ENCODE measurements around the gene ENDOU.

ENDOU gene

GRCh38 chr12:47757840-47758583 is 32.7 kb upstream of the ENDOU start:
- DNase-seq (ENCODE audit: low read depth), result no peak

GRCh38 chr12:47757364-47757839 is 32.1 kb upstream of the ENDOU start:
- DNase-seq (ENCODE audit: low read depth), result no peak

DNA sequence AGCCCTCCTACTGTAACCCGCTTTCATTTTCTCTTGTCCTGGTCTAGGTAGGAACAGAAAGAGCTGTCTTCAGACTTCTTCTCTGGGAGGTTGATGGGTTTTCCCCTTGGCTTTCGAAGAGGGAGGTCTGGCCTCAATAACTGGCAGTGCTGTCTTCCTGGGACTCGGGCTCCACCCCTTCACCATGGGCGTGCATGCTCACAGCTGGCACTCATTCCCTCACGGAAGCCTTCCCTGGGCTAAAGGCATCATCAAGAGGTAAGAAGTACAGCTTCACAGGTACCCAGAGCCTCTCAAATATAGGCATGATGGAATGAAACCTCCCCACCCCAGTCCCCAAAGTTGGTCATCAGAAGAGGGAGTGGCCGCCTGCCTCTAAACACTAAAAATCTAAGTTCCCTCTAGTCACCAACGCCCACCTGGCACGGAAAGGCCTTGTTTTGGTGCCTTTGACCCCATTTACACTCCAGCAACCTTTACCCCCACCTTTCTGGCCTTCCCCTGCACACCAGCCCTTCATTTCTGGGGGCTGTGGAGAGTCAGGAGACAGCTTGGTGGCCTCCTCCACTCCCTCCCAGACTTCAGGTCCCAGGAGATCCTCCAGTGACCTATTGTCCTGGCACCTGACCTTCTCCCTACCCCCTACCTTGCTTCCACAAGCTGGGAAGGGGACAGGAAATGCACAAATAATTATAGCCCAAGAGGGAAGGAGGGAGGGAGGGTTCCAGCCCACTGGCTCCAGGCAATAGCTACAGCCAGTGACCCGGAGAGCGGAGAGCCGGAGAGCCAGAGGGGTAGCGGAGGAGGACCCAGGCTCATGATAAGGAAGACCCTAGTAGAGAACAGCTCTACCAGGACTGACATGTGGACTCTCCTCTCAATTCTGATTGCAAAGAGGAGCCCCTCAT is 30.6 kb upstream of the ENDOU start:
- DNase-seq (ENCODE audit: low read depth), result no peak

GRCh38 chr12:47754881-47755280 is 29.6 kb upstream of the ENDOU start:
- no peak for DNase-seq (ENCODE audit: low read depth)

GRCh38 chr12:47754126-47754525 is 28.8 kb upstream of the ENDOU start:
- no peak for DNase-seq (ENCODE audit: low read depth)

GRCh38 chr12:47753021-47754001 is 28.0 kb upstream of the ENDOU start:
- no peak for DNase-seq (ENCODE audit: low read depth)

DNA sequence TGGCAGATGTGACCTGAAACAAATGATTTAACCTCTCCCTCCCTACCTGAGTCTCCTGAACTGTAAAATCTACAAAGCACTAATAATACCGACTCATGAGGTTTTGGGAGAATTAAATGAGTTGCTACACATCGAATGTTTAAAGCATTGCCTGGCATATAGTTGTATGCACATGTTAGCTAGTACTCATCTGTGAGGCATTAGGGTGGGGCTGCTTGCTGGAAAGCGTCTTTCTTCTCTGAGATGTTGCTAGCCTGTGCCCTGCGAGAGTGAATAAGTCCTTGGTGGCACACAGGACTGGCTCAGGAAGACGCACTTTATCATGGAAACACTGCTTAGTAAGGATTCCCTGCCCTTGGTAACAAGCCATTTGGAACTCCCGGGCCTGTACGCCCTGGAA is 27.3 kb upstream of the ENDOU start:
- DNase-seq (ENCODE audit: low read depth), result peak; percentile 48

DNA sequence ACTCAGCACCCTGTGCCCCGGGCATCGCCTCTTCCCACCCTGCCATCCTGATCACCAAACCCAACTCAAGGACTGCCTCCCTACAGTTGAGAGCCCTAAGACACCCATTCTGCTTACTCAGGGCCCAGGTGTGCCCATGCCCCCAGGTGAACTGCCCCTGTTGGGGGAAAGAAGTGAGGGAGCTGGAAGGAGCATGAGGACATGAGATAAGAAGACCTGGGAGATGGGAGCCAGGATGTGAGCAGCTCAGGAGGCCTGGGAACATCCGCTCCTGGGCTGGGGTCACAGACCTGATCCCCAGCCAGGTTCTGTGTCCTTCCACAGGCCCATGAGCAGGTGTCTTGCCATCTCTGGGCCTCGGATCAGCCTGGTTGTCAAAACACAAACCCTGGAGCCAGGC is 26.8 kb upstream of the ENDOU start:
- DNase-seq (ENCODE audit: low read depth), result no peak

DNA sequence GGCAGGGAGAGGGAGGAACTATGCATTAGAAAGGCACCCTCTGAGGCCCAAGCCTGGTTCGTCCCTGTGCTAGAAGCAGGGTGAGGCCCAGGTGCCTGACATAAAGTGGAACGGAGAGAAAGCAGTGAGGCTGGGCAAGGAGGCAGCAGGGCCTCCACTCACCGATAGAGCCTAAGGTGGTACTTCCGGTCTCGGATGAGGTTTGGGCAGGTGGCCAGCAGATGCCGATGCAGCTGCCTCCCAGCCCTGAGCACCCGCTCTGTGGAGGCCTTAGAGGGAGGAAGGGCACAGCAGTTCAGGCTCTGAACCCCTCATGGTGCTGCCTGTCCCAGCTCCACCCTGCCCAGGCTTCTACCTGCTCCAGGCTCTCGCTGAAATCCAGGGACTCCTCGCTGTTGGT is 26.3 kb upstream of the ENDOU start:
- DNase-seq (ENCODE audit: low read depth), result no peak

- no peak for DNase-seq (ENCODE audit: low read depth)
Measured at GRCh38 chr12:47750916-47751470, 25.7 kb upstream of the ENDOU start.

DNA sequence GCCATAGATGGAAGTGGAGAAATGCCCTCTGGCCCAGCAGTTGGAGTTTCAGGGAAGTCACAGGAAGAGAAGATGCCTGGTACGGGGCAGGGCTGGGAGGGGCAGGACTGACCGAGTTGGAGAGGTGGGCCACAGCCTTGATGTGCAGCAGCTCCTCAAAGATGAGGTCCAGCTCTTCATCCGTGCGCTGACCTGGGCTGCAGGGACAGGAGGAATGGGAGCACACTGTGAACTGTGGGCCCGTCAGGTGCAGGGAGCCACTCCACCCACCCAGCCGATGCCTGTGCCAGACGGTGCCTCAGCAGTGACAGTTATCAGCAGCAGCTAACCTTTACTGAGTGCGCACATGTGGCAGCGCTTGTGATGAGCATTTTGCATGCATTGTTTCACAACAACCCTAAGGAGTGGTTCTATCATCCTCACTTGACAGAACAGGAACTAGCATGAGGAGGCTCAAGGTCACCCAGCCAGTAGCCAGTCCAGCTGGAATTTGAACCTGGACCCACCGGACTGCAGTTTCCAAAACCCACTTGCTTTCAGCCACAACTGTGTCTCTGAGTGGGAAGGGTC is 25.0 kb upstream of the ENDOU start:
- DNase-seq (ENCODE audit: low read depth), result no peak

DNA sequence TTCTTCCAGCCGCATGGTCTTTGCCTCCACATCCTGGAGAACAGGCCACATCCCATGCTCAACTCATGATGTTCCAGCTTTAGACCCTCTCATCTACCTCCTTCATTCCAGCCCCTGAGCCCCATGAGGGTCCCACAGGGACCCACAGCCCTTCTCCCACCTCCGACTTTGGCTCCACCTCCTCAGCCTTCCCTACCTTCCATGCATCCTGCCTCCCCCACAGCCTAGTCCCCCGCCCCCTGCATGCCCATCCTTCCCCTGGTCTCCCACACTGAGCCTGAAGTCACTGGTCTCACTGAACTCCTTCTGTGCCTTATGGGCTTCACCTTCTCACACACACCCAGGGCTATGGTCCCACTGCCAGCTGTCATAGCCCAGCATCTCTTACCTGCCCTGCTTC is 23.6 kb upstream of the ENDOU start:
- DNase-seq (ENCODE audit: low read depth), result no peak

GRCh38 chr12:47748507-47748828 is 23.2 kb upstream of the ENDOU start:
- no peak for DNase-seq (ENCODE audit: low read depth)

GRCh38 chr12:47747596-47748506 is 22.6 kb upstream of the ENDOU start:
- DNase-seq (ENCODE audit: low read depth), result no peak

GRCh38 chr12:47747126-47747525 is 21.8 kb upstream of the ENDOU start:
- no peak for DNase-seq (ENCODE audit: low read depth)

- DNase-seq (ENCODE audit: low read depth), result no peak
Measured at GRCh38 chr12:47746523-47746922, 21.2 kb upstream of the ENDOU start.

- DNase-seq (ENCODE audit: low read depth), result no peak
Measured at GRCh38 chr12:47746073-47746472, 20.8 kb upstream of the ENDOU start.

GRCh38 chr12:47745485-47746041 is 20.3 kb upstream of the ENDOU start:
- DNase-seq (ENCODE audit: low read depth), result no peak

GRCh38 chr12:47744778-47745436 is 19.6 kb upstream of the ENDOU start:
- DNase-seq (ENCODE audit: low read depth), result no peak

Measured in iris pigment epithelial cell (primary cell).